Measurements from ENCODE around the gene PAGE5.

The PAGE5 gene, protein sequence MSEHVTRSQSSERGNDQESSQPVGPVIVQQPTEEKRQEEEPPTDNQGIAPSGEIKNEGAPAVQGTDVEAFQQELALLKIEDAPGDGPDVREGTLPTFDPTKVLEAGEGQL

DNA sequence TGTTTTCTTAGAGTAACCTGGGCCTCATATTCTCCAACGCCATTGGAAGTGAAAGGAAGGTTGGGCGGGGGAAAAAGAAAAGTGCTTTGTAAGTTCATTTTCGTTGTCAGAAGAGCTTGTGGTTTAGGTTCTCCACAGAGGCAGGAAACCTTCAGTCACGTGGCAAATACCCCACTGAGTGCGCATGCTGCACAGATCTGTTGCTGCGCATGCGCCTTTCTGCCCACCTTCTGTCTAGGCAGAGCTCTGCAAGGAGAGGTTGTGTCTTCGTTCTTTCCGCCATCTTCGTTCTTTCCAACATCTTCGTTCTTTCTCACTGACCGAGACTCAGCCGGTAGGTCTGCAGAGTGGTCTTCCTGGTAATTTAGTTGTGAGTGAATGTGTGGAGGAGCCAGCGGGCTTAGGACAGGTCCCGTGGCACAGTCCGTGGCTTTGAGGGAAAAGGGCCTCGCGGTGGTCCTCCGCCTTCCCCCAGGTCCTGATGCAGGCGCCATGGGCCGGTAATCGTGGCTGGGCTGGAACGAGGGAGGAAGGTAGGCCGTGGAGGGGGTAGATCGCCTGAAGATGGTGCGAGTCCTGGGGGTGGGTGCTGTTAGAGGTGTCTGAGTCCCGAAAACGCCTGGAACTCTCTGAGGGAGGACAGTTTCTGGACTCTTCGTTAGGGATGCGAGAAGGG lies at the start of gene PAGE5:
TSS of gene PAGE5 (plus strand) at position 228 of the 676 bp plus-strand sequence. CDS start 1,037 bp downstream, outside the sequence.
- DNase-seq, result no peak

DNA sequence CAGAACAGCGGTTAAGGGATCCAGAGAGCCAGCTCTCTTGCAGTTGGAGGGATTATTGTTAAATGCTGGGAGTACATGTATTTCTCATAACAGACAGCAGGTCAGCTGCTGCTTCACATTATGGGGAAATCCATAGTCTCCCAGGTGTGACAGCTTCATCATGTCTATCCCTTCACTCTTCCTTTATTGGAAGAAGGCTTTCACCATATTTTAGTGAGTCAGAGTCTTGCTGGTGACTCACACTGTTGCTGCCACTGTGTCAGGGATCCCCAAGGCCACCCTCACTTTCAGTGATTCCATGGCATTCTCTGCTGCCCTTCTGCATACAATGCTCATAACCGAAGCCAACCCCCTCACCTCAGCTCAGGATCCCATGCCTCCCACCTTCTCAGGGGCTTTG lies 32.9 kb upstream of the PAGE5 start:
- no peak for DNase-seq

DNA sequence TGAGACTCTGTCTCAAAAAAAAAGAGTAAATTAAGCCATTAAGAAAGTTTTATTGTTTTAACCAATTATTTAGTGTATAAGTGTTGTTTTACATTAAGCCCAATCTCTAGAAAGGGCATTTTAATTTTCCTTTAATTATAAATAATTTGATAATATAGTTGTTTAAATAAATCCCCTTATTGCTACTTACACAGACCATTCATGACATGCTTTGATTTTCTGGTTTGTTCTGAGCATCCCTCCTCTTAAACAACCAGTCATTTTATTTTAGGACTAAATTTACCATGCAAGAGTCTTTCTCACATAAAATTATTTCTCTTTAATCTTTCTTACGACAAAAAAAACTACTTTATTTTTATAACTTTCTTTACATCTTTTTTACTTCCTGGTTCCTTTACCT lies 23.5 kb upstream of the PAGE5 start:
- DNase-seq, result no peak

DNA sequence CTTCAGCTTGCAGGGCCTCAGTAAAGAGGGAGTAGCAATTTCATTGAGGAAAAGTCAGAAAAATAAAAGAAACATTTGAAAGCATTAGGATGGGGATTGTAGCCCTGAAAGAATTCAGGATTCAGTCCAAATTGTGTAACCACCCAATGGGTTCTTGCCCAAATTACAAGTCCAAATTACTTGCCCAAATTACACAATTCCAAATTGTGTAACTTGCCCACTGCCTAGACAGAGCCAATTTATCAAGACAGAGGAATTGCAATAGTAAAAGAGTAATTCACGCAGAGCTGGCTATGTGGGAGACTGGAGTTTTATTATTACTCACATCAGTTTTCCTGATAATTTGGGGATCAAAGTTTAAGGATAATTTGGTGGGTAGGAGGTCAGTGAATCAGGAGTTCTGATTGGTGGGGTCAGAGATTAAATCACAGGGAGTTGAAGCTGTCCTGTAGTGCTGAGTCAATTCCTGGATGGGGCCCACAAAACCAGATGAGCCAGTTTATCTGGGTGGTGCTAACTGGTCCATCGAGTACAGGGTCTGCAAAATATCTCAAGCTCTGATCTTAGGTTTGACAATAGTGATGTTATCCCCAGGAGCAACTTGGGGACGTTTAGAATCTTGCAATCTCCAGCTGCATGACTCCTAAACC lies 18.1 kb upstream of the PAGE5 start:
- no peak for DNase-seq

DNA sequence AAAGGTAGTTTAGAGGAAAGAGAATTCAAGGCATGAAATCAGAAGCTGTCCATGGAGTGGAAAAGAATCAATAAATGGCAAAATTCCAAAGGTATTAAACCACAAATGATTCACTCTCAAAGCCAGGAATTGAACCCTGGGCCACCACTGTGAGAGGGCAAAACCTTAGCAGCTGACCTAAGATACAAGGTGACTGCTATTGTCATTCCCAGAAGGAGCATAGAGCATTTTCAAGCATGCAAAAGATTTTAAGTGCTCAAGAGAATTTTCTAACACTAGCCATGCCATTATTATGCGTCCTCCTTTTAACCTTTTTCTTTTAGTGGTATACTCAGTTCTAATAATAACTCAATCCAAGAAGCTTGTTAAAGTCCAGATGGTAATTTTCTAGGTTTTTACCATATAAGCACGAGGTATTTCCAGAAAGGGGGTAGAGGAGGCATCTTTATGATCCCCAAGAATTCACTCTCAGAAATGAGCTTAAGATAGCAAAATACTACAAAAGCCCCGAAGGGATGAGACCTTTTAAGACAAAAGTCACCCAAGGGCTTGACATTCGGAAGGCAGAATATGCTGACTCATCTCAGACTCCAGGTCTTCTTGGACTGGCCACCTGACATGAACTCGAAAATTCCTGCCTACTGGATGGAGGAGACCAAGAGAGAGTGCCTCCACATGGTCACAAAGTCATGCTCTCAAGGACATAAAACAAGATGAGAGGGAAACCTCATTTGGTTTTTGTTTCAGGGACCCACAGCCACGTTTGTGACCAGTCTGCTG lies 13.8 kb upstream of the PAGE5 start:
- no peak for DNase-seq

DNA sequence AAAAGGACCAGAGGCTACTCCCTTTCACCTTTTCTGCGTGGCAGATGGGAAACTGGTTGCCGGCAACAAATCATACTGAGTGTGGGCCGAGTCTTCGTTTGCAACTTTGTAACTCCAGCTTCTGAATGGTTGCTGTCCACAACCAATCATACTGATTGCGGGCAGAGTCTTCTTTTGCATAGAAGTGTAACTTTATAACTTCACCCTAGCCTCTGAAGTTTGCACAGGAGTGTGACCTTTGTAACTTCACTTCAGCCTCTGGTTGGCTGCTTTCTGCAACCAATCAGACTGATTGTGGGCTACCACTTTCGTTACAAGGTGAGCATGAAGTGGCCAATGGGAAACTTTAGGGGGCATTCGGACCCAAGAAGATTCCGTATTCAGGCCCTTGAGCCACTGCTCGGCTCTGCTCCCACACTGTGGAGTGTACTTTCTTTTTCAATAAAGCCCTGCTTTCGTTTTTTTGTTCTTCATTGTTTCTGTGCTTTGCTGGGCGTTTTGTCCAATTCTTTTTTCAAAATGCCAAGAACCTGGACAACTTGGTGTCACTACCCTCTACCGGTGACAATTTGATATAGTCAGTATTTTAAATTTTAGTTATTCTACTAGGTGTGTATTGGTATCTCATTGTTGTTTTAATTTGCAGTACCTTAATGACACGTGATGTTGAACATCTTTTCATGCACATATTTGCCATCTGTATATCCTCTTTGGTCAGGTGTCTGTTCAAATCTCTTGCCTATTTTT lies 9.0 kb upstream of the PAGE5 start:
- no peak for DNase-seq

DNA sequence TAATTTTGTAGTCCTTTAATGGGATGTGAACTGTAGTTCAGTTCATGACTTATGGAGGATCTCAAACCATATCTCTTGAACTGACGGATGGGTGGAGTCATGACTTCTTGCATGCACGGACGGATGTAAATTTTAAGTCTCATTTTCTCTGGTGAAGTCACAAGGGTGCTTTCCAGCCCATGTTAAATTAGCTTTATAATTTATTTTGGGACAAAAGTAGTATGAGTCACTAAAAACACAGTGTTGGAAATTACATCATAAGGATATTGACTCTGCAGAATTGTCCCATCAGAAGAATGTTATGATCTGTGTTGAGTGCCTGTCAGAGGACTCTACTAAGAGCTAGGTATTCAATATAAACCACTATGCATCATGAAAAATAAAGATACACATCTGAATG lies 6.8 kb upstream of the PAGE5 start:
- no peak for DNase-seq

DNA sequence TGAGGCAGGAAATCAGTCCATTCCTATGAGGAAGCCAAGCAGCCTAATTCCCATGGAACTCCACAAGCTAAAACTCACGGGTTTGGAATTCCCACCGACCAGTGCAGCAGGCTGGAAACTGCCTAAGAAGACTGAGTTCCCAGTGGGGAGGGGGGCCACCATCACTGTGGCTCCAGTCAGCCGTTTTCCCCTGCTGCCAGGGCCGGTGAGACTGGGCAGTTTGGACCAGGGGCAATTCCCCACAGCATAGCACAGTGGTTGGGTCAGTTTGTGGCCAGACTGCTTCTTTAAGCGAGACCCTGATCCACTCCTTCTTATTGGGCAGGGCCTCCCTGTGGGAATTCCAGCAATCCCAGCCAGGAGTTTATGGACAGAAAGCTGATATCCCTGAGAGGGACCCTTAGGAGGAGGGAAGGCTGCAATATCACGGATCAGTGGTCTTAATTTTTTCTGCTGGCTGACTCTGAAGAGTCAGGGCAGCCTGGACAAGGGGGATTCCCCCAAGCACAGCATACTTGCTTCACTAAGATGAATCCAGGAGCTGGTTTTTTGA lies 20.7 kb downstream of the PAGE5 start:
- no peak for DNase-seq

DNA sequence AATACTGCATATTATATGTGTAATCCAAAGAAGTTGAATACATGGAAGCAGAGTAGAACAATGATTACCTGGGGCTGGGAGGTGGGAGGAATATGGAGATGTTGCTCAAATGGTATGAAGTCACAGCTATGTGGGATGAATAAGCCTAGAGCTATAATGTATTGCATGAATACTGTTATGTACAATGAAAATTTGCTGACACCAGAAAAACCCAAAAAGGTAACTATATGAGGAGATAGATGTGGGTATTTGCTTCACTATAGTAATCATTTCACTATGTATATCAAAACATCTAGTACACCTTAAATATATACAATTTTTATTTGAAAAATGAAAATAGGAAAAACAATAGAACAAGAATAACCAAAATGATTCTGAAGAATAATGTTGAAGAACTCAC lies 33.4 kb downstream of the PAGE5 start:
- DNase-seq, result no peak

DNA sequence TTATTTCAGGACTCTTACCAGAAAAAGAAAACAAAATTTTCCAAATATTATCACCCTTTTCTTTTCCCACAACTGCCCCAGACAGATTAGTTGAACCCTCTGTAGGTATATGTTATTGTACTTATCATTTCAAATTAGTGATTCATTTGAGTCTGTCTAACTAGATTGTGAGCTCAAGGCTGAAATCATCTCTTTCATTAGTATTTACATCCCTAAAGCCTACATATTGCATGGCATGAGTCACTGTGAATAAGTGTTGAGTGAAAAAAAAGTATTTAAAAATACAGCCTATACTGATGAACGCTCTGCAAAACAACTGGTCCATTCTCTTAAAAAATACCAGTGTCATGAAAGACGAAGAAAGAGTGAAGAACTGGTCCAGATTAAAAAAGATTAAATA lies 40.7 kb downstream of the PAGE5 start:
- no peak for DNase-seq

DNA sequence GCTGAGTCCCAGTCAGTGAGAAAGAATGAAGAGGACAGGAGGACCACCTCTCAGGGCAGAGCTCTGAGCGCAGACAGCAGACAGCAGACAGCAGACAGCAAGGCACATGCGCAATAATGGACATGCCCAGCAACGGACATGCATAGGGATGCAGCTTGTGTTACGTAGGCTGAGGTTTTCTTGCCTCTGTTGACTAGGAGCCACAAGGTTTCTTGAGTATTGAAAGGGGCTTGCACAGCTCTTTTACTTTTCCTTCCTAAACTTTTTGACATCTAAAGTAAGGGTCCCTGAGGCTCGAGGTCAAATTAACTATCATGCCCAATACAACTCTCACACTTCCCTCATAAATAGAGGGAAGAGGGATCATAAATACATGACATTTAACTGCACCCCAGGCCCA lies 44.7 kb downstream of the PAGE5 start, which contains the start of gene PAGE3:
TSS of gene PAGE3 (minus strand) at position 101 of the 400 bp plus-strand sequence. CDS start 1,013 bp downstream, outside the sequence.
- DNase-seq, result no peak
